Epithelial cell of prostate (primary cell): ENCODE results near the gene KIAA0513.
"Not testable (repeated sequence)": the region's sequence is repeated elsewhere in the genome, so short reads cannot be mapped to it uniquely, and the experiment has no call there.

ENCODE experiments used
- DNase-seq: peaks from one replicate; pipeline ENCODE4 v3.0.0-alpha.2; 2011; ENCODE audit warnings: low read depth, low spot score
- H3K27ac ChIP-seq: fragments of 450-650 bp; 2 replicates; pipeline ENCODE4 v1.5.1; 2017; ENCODE audit warnings: mild to moderate bottlenecking

KIAA0513 gene

DNA sequence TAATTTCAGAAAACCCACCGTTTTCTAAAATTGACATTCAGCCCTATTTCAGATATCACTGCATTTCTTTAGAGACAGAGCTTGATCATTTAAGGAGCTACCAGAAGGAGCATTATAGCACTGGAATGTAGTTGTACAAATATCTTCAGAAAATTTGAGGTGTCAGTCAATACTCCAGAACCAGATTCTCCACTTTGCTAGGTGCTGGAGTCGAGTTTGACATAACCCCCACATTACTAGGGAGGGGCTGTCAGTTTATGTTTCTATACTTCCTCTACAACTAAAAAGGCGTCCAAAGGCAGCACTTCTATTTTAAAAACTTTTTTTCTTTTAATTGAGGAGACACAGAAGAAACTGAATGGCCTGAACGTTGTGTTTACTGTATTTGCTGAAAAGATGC, 892 bp upstream of the KIAA0513 start:
- H3K27ac ChIP-seq: peak overlapping the region; percentile 49
- no peak for DNase-seq

DNA sequence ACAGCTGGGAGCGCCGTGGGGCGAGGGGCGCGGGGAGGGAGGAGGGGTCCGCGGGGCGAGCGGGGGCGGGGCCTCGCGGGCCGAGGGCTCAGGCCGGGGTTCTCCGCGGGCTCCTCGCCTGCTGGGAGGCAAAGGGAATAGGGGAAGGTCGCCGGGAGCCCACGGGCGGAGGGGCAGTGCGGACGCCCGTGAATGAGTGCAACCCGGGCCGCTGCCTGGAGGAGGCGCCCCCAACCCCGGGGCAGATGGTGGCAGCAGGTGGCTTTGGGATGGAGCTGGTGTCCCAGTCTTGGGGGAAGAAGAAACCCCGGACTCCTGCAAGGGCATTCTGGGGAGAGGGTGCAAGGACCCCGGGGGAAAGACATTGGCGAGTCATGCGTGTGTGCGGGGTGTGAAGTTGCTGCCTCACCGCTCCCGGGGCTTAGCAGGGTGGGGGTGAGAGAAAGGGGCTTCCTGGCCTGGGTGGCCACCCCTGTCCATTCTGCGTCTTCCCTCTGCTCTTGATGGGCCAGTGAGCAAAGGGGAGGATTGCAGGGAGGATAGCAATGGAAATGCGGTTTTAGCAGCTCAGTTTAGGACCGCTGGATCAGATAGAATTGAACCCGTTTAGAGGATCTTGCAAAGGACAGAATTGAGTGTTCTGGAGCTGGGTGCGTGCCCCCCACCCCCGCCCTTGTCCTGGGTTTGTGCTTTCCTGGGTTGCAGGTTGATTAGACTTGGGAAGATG, 526 bp downstream of the KIAA0513 start:
- DNase-seq: no peak
- H3K27ac ChIP-seq: peak overlapping the region; percentile 49

DNA sequence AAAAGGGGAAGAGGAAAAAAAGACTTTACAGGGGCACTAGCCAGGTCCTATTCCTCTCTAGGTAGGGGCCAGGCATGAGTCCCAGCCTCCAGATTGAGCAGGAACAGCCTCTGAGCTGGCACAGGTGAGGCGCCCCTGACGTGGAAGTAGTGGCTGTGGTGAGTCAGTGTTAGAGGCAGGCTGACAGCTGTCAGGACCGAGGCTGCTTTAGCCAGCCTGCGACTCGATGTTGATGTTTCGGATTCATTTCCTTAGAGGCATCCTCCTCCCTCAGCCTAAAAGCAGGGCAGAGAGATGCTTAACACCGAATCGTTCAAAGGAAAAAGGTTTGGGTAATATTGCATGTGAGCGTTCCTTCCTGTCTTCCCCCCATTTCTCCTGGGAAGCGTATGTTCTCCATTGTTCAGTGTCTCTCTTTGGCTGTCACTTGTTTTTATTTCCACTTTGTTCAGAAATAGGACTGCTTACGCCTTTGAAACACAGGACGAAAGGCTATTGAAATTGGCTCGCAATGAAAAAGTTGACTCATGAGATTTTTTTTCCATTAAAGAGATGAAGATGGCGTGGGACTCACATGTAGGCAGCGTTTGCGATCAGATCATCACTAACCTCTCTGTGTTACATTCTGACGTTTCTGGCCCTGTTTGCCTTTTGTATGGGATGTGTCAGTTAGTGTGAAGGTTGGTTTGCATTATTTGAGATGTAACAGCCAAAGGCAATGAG, 1.3 kb downstream of the KIAA0513 start:
- peak; percentile 63 for DNase-seq

DNA sequence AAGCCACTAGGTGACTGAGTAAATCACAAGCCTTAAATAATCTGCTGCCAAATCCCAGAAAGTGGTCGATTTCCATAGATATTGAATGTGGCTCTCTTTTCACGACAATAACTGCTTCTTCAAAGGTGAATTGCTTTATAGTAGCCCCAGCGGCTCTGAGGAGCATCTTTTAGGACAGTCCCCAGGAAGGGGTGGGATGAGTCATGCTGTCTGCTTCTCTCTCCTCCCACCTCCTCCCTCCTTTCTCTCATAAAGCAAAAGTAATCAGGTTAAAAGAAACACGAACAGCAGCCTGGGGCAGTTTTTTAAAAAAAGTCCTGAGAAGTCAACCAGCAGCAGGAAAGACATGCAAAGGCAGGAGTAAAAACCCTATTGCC, 1.8 kb downstream of the KIAA0513 start:
- peak overlapping the region; percentile 49 for H3K27ac ChIP-seq
- peak; percentile 45 for DNase-seq

More for the DNA sequence above, 1.3 kb downstream of the KIAA0513 start:
- peak overlapping the region; percentile 49 for H3K27ac ChIP-seq

DNA sequence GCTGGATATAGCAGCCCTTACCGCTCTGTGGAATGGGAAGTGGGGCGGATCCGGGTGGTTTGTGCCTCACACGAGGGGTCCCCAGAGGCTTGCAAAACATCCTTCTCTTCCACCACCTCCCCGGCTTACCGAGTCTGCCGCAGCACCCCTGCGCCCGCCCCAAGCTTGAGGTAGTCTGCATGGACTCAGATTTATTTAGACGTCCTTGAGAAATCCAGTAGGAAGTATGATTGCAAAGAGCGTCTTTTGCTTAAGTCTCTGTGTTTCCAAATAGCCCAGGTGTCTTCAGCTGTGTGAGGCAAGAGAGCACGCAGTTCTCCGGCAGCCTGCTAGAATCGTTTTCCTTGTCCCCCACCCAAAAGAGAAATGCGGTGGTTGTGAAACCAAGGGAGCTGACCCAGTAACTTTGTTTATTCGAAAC, 2.4 kb downstream of the KIAA0513 start:
- no peak for DNase-seq
- peak overlapping the region; percentile 49 for H3K27ac ChIP-seq

DNA sequence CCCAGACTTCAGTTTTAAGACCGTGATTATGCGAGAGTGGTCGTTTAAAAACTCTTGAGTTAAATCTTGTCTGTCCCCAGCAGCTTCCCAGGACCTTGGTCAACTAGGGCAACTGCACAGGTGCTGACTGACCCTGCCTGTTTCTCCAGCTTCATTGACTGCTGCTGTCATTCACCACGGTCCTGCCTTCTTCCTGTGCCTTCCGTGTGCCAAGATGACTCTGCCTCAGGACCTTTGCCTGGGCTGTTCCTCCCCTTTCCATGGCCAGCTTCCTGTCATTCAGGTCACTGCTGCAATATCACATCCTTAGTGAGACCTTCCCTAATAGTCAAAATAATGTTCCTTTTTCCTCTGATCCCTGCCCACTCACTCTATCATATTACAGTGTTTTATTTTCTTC, 3.9 kb downstream of the KIAA0513 start:
- H3K27ac ChIP-seq: no peak overlapping the region
- no peak for DNase-seq

DNA sequence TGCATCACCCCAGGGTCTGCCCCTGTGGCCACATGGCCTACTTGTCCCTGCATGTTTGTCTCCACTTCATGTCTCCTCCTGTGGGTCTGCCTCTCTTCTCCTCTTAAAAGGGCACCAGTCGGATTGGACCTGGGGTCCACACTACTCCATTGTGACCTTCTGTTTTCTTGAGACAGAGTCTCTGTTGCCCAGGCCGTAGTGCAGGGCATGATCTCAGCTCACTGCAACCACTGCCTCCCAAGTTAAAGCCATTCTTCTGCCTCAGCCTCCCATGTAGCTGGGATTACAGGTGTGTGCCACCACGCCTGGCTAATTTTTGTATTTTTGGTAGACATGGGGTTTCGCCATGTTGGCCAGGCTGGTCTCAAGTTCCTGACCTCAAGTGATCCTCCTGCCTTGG, 4.6 kb downstream of the KIAA0513 start:
- not testable (repeated sequence) for H3K27ac ChIP-seq, DNase-seq

DNA sequence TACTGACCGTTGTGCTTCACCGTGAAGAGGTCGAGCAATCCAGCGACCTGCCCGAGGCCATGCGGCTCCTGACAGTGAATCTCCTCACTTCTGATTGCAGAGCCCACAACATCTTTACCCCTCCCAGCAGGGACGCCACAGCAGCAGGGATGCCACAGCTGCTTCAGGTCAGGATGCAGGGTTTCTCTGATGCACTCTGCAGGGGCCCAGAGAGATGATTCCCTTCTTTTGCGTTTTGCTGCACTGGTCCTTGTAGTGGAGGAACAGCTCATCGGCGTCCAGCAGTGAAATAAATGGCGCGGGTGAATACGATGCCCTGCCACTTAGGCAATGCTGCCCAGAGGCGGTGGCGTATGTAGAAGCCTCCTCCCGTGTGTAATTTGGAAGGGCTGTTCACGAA, 5.6 kb downstream of the KIAA0513 start:
- no peak for DNase-seq
- H3K27ac ChIP-seq: no peak overlapping the region

DNA sequence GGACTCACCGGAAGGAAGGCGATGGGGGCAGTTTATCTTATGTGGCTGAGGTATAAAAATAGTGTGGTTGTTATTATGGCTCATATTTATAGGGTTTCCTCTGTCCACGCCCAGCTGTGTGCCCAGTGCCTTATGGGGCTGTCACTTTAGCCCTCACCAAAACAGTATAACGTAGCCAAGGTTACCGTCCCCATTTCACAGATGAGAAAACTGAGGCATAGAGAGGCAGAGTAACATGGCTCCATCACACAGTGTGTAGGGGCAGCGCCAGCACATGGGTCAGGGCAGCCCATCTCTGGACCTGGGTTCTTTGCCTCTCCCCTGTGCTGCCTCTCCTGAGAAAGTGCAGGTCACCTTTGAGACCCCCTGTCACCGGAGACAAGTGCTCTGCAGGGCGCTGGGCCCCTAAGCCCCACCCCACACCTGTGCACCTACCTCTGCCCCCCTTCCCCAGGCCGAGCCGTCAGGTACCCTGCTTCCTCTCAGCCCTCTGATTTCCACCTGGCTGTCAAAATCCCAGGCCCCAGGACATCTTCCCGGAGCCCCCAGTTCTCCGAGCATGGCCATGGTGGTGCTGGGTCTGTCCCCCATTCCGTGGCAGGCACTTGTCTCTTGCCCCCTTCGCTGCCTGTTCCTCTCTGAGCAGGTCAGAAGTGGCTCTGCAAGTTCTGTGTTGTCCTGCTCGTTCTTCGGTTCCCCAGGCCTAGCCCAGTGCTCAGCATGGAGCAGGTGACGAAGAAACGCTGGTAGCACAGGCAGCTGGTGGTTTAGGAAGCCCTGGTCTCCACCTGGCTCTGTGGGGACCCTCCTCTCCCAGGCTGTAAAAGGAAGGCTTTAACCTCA, 7.2 kb downstream of the KIAA0513 start:
- DNase-seq: no peak

DNA sequence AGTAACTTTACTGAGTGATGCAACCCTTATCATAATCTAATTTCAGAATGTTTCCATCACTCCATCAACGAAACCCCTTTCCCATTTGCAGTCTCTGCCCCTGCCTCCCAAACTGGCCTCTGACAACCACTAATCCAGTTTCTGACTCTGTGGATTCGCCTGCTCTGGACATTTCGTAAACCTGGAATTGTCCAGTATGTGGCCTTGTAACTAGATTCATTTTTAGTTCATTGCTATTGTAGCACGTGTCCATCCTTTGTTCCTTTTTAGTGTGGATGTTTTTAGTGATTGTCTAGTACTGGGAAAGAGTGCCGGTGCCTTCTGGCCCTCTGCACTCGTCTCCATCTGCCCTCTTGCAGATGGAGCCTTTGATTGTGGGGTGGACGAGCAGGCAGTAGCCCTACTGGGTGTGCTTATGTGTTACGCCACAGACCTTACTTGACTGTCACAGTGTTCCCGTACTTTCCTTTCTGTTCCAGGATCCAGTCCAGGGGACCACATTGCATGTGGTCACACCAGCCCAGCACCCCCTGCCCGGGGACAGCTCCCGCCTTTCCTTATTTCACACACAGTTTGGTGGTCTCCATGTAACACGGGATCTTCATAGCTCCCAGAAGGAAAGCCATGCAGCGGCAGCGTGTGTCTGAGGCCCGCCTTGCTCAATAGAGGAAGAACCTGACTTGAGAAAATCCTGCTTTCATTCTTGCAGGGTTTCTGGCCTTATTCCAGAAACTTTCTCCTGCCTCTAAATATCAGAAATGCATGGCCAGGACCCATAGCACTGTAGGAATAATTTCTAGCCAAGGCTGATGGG, 8.8 kb downstream of the KIAA0513 start:
- no peak for DNase-seq
- H3K27ac ChIP-seq: peak overlapping the region; percentile 20

More for the DNA sequence above, 7.2 kb downstream of the KIAA0513 start:
- H3K27ac ChIP-seq: no peak overlapping the region

DNA sequence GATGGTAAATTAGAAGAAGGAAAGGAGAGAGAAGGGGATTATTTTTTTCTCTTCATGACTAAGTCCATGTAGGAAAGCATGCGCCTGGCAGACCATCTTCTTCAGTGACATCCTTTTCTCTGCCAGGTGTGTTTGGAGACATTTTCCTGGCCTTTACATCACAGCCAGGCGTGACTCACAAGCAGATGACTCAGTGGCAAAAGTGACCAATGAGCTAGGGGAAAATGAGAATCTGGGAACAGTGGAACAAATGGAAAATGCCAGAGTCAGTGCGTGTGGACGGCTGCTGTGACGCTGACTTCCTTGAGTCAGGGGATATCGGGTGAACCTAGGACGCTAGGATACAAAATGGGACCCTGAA, 9.4 kb downstream of the KIAA0513 start:
- DNase-seq: peak; percentile 50
- H3K27ac ChIP-seq: peak overlapping the region; percentile 20

DNA sequence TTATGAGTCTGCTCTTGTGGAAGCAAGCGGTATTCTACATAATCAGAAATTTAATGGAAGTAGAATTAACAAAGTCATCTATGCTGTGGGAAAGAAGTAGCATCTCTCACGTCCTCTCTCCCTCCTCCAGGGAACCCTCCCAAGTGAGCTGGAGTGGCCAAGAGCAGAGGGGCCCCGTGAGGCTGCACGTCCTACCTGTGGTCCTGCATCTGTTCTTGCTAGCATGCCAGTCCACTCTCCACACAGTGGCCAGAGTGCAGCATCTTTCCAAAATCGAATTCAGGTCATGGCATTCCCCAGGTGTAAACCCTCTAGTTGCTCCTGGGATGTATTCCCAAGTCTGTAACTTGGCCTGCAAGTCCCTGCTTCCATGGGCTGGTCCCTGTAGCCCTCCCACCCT, 10.1 kb downstream of the KIAA0513 start:
- no peak overlapping the region for H3K27ac ChIP-seq
- no peak for DNase-seq

DNA sequence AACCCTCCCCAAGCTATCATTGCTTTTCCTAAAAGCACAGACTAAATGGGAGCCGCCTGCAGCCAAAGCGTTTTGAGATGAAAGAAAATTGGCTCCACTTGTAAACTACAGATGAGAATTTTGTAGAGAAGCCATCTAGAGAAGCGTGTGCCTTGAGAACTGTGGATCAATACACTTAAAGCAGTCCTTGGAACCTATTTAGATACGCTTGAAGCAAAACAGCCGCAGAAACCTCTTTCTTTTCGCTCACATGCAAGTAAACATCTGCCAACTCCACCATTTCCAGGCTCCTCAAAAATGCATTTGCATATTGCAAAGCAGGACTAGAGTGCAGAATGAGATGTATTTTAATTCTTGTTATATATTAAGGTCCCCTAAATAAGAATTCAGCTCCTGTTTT, 13.1 kb downstream of the KIAA0513 start:
- no peak overlapping the region for H3K27ac ChIP-seq
- no peak for DNase-seq

DNA sequence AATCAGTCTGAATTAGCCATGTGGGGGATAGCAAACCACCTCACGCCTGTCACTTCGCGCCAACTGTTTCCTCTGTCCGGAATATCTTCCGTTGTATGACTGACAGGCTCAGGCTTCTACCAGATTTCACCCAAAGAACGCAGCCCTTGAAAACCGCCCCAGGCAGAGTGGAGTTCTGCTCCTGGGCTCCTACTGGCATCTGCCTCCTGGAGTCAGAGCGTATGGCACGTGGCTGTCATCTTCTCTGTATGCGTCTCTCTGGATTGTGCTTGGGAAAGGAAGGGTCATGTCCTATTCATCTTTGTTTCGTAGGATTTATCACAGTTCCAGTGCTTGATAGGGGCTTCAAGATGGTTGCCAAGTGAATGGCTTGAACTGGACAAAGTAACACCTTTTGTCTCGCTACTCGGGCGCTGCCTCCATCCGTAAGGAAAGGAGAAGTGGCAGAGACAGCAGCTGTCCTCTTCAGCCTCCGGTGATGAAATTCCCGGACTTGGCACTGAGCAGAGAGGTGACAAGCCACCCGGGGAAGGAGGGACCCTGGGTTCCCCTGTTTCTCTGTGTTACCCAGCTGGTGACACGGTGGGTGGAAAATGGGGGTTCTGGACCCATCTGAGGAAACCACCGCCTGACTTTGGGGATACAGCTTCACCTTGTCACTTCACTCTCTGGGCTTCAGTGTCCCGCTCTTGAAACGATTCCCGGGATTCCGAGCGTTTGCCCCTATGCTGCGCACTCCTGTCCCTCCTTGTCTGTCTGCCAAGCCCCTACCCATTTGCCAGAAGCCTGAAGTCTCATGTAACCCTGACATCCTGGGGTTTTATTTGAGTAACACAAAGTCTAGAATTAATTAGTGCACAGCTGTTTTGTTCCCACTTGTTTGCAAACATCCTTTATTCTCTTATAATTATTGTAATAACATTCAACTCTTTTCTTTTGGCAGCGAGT, 13.9 kb downstream of the KIAA0513 start:
- no peak for DNase-seq
- no peak overlapping the region for H3K27ac ChIP-seq

DNA sequence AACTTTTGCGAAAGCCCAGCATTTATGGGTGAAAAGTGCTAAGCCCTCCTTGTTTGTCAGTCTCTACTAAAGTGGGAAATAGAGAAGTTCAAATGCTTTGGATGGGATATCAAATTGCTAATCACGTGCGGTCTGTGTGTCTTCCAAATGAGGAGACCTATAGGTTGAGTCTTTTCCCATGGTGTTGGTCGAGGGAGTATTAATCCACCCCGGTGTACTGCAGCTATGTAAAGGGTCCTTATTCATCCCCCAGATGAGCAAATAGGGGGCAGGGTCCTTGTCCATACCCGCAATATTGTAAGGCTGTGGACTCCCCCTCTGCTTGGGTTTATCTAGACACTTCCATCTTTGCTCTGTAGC, 14.6 kb downstream of the KIAA0513 start:
- no peak for DNase-seq
- no peak overlapping the region for H3K27ac ChIP-seq

DNA sequence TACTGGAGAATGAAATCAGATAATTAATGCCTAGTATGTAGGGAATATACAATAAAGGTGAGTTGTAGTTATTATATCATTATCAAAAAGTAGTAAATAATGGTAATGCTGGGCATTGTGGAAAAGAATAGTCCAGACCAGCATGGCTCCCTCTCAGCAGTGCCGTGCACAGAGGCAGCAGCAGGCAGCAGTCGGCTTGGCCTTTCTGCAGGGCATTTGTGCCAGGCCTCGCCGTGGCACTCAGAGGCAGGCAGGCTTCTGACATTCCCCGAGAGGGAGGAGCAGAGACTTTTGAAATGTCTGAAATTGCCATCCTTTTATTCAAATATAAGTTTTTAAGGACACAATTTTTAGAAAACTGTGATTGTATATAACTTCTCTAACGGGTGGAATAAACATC, 15.0 kb downstream of the KIAA0513 start:
- no peak for DNase-seq
- H3K27ac ChIP-seq: no peak overlapping the region

DNA sequence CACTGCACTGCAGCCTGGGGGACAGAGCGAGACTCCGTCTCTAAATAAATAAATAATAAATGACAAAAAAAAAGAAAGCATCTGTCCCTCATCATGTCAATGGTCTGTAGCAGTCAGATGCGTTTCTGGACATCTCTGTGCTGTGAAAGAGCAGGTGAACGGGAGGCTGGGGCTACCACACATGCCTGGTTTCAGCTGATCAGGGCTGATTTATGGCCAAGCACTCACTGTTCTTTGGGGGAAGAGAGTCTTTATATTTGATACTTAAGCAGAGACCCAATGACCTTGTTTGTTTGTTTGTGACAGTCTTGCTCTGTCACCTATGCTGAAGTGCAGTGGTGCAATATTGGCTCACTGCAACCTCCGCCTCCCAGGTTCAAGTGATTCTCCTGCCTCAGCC, 17.5 kb downstream of the KIAA0513 start:
- H3K27ac ChIP-seq: no peak overlapping the region
- DNase-seq: no peak

DNA sequence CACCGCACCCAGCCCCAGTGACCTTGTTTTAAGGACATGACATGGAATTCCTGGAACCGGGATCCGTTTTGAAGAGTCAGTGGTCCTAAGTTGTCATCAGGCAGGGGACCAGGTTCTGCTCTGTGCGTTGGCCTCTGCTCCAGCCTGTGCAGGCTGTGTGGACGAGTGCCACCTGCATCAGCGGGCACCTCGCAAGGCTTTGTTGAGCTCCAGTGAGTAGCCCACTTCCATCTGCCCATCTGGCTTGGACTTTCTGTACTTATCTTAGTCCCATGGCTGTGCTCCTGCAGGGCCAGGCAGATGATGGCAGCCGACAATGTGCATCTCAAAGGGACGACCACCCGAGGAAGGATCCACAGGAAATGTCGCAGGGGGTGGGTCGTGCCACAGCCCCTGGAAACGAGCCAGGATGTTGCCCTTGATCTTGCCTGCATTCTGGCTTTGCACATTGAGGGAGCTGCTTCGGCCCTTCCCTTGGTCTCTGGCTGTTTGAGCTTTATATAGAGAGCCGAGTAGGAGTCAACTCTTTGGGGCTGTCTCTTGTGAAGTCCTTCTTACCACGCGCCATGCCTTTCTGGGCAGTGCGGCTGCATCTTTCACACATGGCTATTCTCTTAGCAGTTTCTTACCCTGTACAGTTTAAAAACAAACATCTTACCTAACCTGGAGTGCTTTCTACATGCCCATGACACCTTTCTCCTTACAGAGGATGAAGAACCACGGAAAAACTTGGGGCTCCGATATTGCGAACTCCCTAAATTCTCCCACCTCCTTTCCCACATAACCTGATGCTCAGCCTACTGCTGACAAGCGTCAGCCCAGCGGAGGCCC, 18.3 kb downstream of the KIAA0513 start:
- no peak for DNase-seq
- H3K27ac ChIP-seq: no peak overlapping the region
